Common myeloid progenitor, CD34-positive (primary cell): Measurements from ENCODE around the gene RTL10.

Experiments
- CTCF ChIA-PET: fragments of 350-600 bp; sonication (Branson Sonifier 250); formaldehyde crosslinking; loops from one replicate; lab custom pipeline; 2021; ENCODE audit warnings: antibody characterized with exemption; lab: Charles Lee
- POLR2A ChIA-PET: fragments of 350-600 bp; sonication (Branson Sonifier 250); formaldehyde crosslinking; loops from one replicate; lab custom pipeline; 2021; ENCODE audit warnings: antibody characterized with exemption; lab: Charles Lee
- DNase-seq, 3 donors: peaks; one replicate each; pipeline versions ENCODE4 v3.0.0 to v3.0.0-alpha.2; 2013
- H3K27ac ChIP-seq, 2 experiments: 1 replicate in 1 of 2; 2 replicates in 1 of 2; pipeline ENCODE4 v1.7.0; 2013; ENCODE audit warnings: inconsistent platforms in 2 of 2, low read length in 2 of 2, mild to moderate bottlenecking in 2 of 2, low read depth in 1 of 2, moderate library complexity in 1 of 2; ENCODE audit not compliant: severe bottlenecking in 2 of 2, insufficient read depth in 1 of 2, poor library complexity in 1 of 2
- H3K27me3 ChIP-seq, 5 experiments: replicated peaks in 2 of 5; 1 replicate in 3 of 5; 2 replicates in 2 of 5; pipeline versions ENCODE4 v1.6.1 to v1.7.0; 2013; ENCODE audit warnings: low read length in 4 of 5, mild to moderate bottlenecking in 2 of 5, moderate library complexity in 2 of 5, inconsistent platforms in 1 of 5; ENCODE audit not compliant: insufficient read depth in 5 of 5, control insufficient read depth in 4 of 5
- H3K36me3 ChIP-seq, 4 experiments: 1 replicate in 2 of 4; 2 replicates in 2 of 4; pipeline versions ENCODE4 v1.6.1 to v1.7.0; 2013; ENCODE audit warnings: low read length in 3 of 4, control low read depth in 1 of 4, mild to moderate bottlenecking in 1 of 4; ENCODE audit not compliant: control insufficient read depth in 4 of 4, insufficient read depth in 4 of 4
- H3K4me1 ChIP-seq, 4 experiments: 1 replicate in 3 of 4; 2 replicates in 1 of 4; pipeline versions ENCODE4 v1.6.1 to v1.7.1; 2013; ENCODE audit warnings: low read length in 3 of 4, mild to moderate bottlenecking in 3 of 4, control low read depth in 1 of 4, inconsistent platforms in 1 of 4, moderate library complexity in 1 of 4; ENCODE audit not compliant: control insufficient read depth in 4 of 4, insufficient read depth in 4 of 4; ENCODE audit errors: control extremely low read depth in 1 of 4
- H3K4me3 ChIP-seq, 7 experiments: 1 replicate in 4 of 7; 2 replicates in 3 of 7; pipeline versions ENCODE4 v1.5.1 to v1.7.0; 2013; ENCODE audit warnings: mild to moderate bottlenecking in 7 of 7, low read length in 6 of 7, moderate library complexity in 6 of 7, inconsistent platforms in 2 of 7, low read depth in 2 of 7, control low read depth in 1 of 7; ENCODE audit not compliant: insufficient read depth in 4 of 7, control insufficient read depth in 1 of 7; ENCODE audit errors: extremely low read depth in 1 of 7
- H3K9me3 ChIP-seq, 5 experiments: 1 replicate in 4 of 5; 2 replicates in 1 of 5; pipeline versions ENCODE4 v1.6.1 to v1.7.1; 2013; ENCODE audit warnings: low read length in 4 of 5, mild to moderate bottlenecking in 2 of 5, inconsistent platforms in 1 of 5, low read depth in 1 of 5, moderate library complexity in 1 of 5; ENCODE audit not compliant: control insufficient read depth in 4 of 5, insufficient read depth in 2 of 5; ENCODE audit errors: control extremely low read depth in 1 of 5
- WGBS: methylation state at CpG from one replicate; pipeline ENCODE4 v1.1.5; 2013; ENCODE audit not compliant: insufficient coverage; 5-methylcytosine and 5-hydroxymethylcytosine counted together

RTL10 gene

DNA sequence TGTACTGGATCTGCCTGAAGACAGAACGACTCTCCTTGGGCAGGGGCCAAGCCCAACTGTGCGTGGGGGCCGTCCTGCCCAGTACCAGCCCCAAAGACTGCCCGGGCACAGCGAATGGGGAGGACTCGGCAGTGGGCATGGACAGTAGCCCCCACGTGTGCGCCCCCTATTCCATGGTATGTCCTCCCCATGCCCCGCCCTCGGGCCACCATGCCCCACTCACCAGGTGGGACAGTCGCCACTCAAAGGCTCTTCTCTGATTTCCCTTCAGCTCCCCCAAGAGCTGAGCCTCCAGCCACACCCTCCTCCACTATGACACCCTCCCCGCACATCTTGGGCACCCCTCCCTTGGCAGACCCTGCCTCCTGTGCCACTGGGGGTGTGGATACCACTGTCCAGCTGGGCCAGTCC, 43.5 kb downstream of the RTL10 start:
- H3K4me1 ChIP-seq = no peaks in the 10 kb centered on the region
- DNase-seq = no peak
- no peaks in the 10 kb centered on the region for H3K9me3 ChIP-seq
- no peaks in the 10 kb centered on the region for H3K27me3 ChIP-seq
- no peak overlapping the region for H3K4me3 ChIP-seq
- POLR2A ChIA-PET = no interaction called here
- H3K36me3 ChIP-seq = peaks cover 0 to 6% (median under 1%) of the 10 kb centered on the region in 4 experiments
- no peak overlapping the region for H3K27ac ChIP-seq
- 94% methylated on average over 12 of the region's 12 CpGs for WGBS
- CTCF ChIA-PET = no interaction called here

DNA sequence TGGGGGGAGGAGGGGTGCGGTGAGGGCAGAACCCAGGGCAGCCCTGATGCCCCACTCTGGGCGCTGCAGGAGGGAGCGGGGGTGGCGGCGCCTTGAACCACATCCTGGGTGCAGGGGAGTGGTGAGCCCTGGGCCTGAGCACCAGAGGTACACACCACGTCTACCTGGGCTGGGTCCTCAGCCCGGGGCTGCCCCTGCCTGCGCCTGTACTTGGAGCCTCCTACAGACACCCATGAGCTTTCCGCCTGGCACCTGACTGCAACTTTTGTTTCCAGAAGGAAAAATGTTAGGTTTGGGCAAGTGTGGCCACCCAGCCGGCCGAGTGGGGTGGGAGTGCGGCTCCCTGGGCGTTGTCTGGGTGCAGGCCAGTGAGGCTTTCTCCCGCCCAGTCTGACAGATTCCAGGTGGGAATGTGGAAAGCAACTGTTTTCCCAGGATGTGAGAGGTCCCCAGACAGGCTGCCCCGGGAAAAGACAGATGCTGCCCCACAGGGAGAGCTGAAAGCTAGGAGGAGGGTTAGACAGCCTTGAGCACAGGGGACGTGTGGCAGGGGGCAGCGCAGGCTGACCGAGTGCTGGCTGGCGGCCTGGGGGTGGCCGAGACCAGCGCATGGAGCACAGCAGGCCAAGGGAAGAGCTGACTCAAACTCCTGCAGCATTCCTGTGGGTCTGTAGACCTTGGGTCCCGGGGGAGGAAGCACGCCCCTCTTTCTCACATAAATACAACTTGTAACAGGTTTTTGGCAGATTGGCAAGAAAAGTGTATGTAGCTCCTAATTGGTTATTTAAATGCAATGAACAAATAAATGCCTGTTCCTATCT, 44.1 kb downstream of the RTL10 start:
- H3K4me1 ChIP-seq = no peaks in the 10 kb centered on the region
- H3K9me3 ChIP-seq = no peaks in the 10 kb centered on the region
- no peak overlapping the region for H3K27ac ChIP-seq
- H3K27me3 ChIP-seq = no peaks in the 10 kb centered on the region
- CTCF ChIA-PET = no interaction called here
- POLR2A ChIA-PET = no interaction called here
- WGBS = 92% methylated on average over 18 of the region's 23 CpGs
- no peak for DNase-seq
- H3K4me3 ChIP-seq = no peak overlapping the region
- peaks cover 0 to 11% (median under 1%) of the 10 kb centered on the region in 4 experiments for H3K36me3 ChIP-seq

- ChIA-PET POLR2A (no interaction called here), CTCF (interaction anchor here (1.6 kb wide), 1 partner anchor 91 kb away, joined by 3 read pairs; no protein-coding TSS in a partner anchor)
- H3K36me3 ChIP-seq = peaks cover 0 to 11% (median under 1%) of the 10 kb centered on the region in 4 experiments
- H3K27me3 ChIP-seq = no peaks in the 10 kb centered on the region
- no peak overlapping the region for H3K4me3 ChIP-seq
- no peak overlapping the region for H3K27ac ChIP-seq
- no peaks in the 10 kb centered on the region for H3K9me3 ChIP-seq
- WGBS = 94% methylated on average over 2 of the region's 3 CpGs
- no peak for DNase-seq
- H3K4me1 ChIP-seq = no peaks in the 10 kb centered on the region
These were observed 44.9 kb downstream of the RTL10 start for GRCh38 chr22:19809741-19810140.

- no peak overlapping the region for H3K4me3 ChIP-seq
- WGBS = 92% methylated on average over 8 of the region's 11 CpGs
- POLR2A ChIA-PET = no interaction called here
- no peaks in the 10 kb centered on the region for H3K4me1 ChIP-seq
- H3K9me3 ChIP-seq = no peaks in the 10 kb centered on the region
- DNase-seq = no peak
- CTCF ChIA-PET = interaction anchor here (1.3 to 1.6 kb wide), 2 partner anchors 17 to 92 kb away, joined by 3 read pairs; no protein-coding TSS in a partner anchor
- peaks cover 0 to 11% (median under 1%) of the 10 kb centered on the region in 4 experiments for H3K36me3 ChIP-seq
- no peak overlapping the region for H3K27ac ChIP-seq
- no peaks in the 10 kb centered on the region for H3K27me3 ChIP-seq
These were observed 45.7 kb downstream of the RTL10 start for GRCh38 chr22:19808873-19809478.

- Histone ChIP-seq H3K36me3 (peaks cover 0 to 11% (median under 1%) of the 10 kb centered on the region in 4 experiments), H3K27ac (no peak overlapping the region), H3K27me3 (no peaks in the 10 kb centered on the region), H3K4me3 (no peak overlapping the region), H3K9me3 (no peaks in the 10 kb centered on the region), H3K4me1 (no peaks in the 10 kb centered on the region)
- POLR2A ChIA-PET = no interaction called here
- no peak for DNase-seq
- CTCF ChIA-PET = interaction anchor here (1.3 to 1.6 kb wide), 3 partner anchors 17 to 93 kb away, joined by 3 to 4 read pairs (median 3); no protein-coding TSS in a partner anchor
- WGBS = 98% methylated on average over 16 of the region's 20 CpGs
These were observed 46.5 kb downstream of the RTL10 start for GRCh38 chr22:19807914-19808872.

DNA sequence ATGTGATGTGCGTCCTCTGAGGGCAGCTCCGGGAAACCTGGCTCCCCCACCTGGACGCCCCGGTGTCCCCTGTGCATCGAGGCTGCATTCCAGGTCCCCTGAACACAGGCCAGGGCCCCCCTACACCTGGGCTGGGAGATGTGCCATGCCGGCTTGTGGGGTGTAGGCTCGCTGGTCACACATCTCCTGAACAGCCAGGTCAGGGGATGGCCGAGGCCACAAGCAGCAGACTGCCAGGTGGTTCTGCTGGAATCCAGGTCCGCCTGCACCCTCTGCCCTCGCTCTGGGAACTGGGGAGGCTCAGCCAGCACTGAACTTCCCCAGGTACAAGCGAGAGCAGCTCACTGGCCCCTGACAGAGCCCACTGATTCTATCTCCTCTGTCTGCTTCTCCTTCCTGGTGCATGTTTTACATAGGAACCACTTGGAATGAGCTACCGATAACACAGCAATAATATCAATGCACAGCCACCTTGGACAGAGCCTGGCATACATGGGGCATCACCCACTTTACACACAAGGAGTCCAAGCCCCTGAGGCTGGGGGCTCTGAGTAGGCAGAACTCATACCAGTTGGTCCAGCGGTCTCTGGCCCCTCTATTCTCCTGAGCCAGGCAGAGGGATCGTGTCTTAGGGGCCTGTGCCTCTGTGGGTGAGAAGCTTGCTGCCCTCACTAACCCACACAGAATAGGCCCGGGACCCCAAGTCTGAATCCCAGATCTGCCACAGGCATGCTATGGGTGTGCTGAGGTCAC, 47.3 kb downstream of the RTL10 start:
- 97% methylated on average over 12 of the region's 15 CpGs for WGBS
- H3K27ac ChIP-seq = no peak overlapping the region
- H3K9me3 ChIP-seq = no peaks in the 10 kb centered on the region
- H3K4me1 ChIP-seq = no peaks in the 10 kb centered on the region
- no peaks in the 10 kb centered on the region for H3K27me3 ChIP-seq
- H3K36me3 ChIP-seq = peaks cover 0 to 8% (median 1%) of the 10 kb centered on the region in 4 experiments
- ChIA-PET CTCF (interaction anchor here (1.3 kb wide), 2 partner anchors 18 to 37 kb away, joined by 3 to 4 read pairs; no protein-coding TSS in a partner anchor), POLR2A (no interaction called here)
- DNase-seq = no peak
- no peak overlapping the region for H3K4me3 ChIP-seq
